HEK293 (cell line): ENCODE results near the gene KRT222.

Experiments
- CTCF ChIA-PET: fragments of 350-600 bp; formaldehyde crosslinking; extraction: SDS; loops from one replicate; lab custom pipeline; 2021; ENCODE audit warnings: antibody characterized with exemption; lab: Yijun Ruan, JAX
- POLR2A ChIA-PET: fragments of 300-600 bp; formaldehyde crosslinking; extraction: SDS; loops from one replicate; lab custom pipeline; 2020; ENCODE audit warnings: antibody characterized with exemption, inconsistent platforms; lab: Yijun Ruan, JAX
- H3K27ac ChIP-seq: fragments of 200-500 bp; sonication (Bioruptor generic); 2 replicates; pipeline ENCODE4 v1.5.1; 2014; ENCODE audit warnings: low read depth, low read length, control low read depth, inconsistent platforms; ENCODE audit errors: extremely low read depth
- H3K36me3 ChIP-seq, 2 experiments: fragments of 200-500 bp in 1 of 2; sonication (Bioruptor generic) in 1 of 2; 1 replicate in 1 of 2; 2 replicates in 1 of 2; pipeline ENCODE4 v1.5.1; 2014 to 2017; ENCODE audit warnings: inconsistent platforms in 2 of 2, low read length in 2 of 2; ENCODE audit not compliant: control insufficient read depth in 2 of 2, insufficient read depth in 1 of 2
- H3K4me1 ChIP-seq: fragments of 200-500 bp; sonication (Bioruptor generic); 2 replicates; pipeline ENCODE4 v1.5.1; 2014; ENCODE audit warnings: mild to moderate bottlenecking, low read length, inconsistent platforms; ENCODE audit not compliant: control insufficient read depth, insufficient read depth
- H3K4me3 ChIP-seq: 2 replicates; pipeline ENCODE4 v1.5.1; 2011; ENCODE audit warnings: low read depth, mild to moderate bottlenecking, control low read depth, low read length, moderate library complexity
- H3K9me3 ChIP-seq: fragments of 200-500 bp; sonication (Bioruptor generic); 2 replicates; pipeline ENCODE4 v1.5.1; 2014; ENCODE audit warnings: low read depth, low read length, inconsistent platforms; ENCODE audit not compliant: control insufficient read depth, insufficient read depth
- BCL11A ChIP-seq: fragments of 450-650 bp; formaldehyde crosslinking; IDR thresholded peaks from 2 replicates; pipeline ENCODE4 v1.5.1; 2016; ENCODE audit warnings: low read depth, missing biosample characterization, missing genetic modification characterization
- BCL11B ChIP-seq: fragments of 450-650 bp; formaldehyde crosslinking; IDR thresholded peaks from 2 replicates; pipeline ENCODE4 v1.5.1; 2016; ENCODE audit warnings: low read depth, missing biosample characterization, missing genetic modification characterization
- HOXA7 ChIP-seq: sonication (generic); formaldehyde crosslinking; IDR thresholded peaks from 2 replicates; pipeline ENCODE4 v1.8.1; 2022; ENCODE audit warnings: missing genetic modification reagents, borderline replicate concordance
- MZF1 ChIP-seq: fragments of 450-650 bp; formaldehyde crosslinking; IDR thresholded peaks from 2 replicates; pipeline ENCODE4 v1.5.1; 2017; ENCODE audit warnings: missing biosample characterization, missing genetic modification characterization, borderline replicate concordance
- RBAK ChIP-seq: fragments of 450-650 bp; formaldehyde crosslinking; IDR thresholded peaks from 2 replicates; pipeline ENCODE4 v1.5.1; 2016; ENCODE audit warnings: missing biosample characterization, missing genetic modification characterization
- SP3 ChIP-seq: fragments of 450-650 bp; formaldehyde crosslinking; IDR thresholded peaks from 2 replicates; pipeline ENCODE4 v1.5.1; 2016; ENCODE audit warnings: missing biosample characterization, missing genetic modification characterization
- ZBTB17 ChIP-seq: fragments of 450-650 bp; formaldehyde crosslinking; IDR thresholded peaks from 2 replicates; pipeline ENCODE4 v1.5.1; 2016; ENCODE audit warnings: missing biosample characterization, missing genetic modification characterization
- ZBTB21 ChIP-seq: fragments of 450-650 bp; formaldehyde crosslinking; IDR thresholded peaks from 2 replicates; pipeline ENCODE4 v1.5.1; 2017; ENCODE audit warnings: missing biosample characterization, missing genetic modification characterization
- ZNF140 ChIP-seq: fragments of 450-650 bp; formaldehyde crosslinking; IDR thresholded peaks from 2 replicates; pipeline ENCODE4 v1.5.1; 2016; ENCODE audit warnings: missing biosample characterization, missing genetic modification characterization
- ZNF174 ChIP-seq: fragments of 450-650 bp; formaldehyde crosslinking; IDR thresholded peaks from 2 replicates; pipeline ENCODE4 v1.5.0; 2017; ENCODE audit warnings: missing biosample characterization, mild to moderate bottlenecking, missing genetic modification characterization
- ZNF202 ChIP-seq: fragments of 450-650 bp; formaldehyde crosslinking; IDR thresholded peaks from 2 replicates; pipeline ENCODE4 v1.5.1; 2016; ENCODE audit warnings: missing biosample characterization, missing genetic modification characterization, borderline replicate concordance
- ZNF211 ChIP-seq: fragments of 450-650 bp; formaldehyde crosslinking; IDR thresholded peaks from 2 replicates; pipeline ENCODE4 v1.5.1; 2016; ENCODE audit warnings: low read depth, missing biosample characterization, missing genetic modification characterization
- ZNF37A ChIP-seq: fragments of 450-650 bp; IDR thresholded peaks from 2 replicates; pipeline ENCODE4 v1.5.1; 2018; ENCODE audit warnings: missing biosample characterization, missing genetic modification characterization
- ZNF416 ChIP-seq: fragments of 450-650 bp; formaldehyde crosslinking; IDR thresholded peaks from 2 replicates; pipeline ENCODE4 v1.5.1; 2016; ENCODE audit warnings: missing biosample characterization, missing genetic modification characterization
- ZNF514 ChIP-seq: fragments of 450-650 bp; formaldehyde crosslinking; IDR thresholded peaks from 2 replicates; pipeline ENCODE4 v1.5.1; 2016; ENCODE audit warnings: missing biosample characterization, missing genetic modification characterization
- ZNF558 ChIP-seq: fragments of 450-650 bp; formaldehyde crosslinking; IDR thresholded peaks from 2 replicates; pipeline ENCODE4 v1.5.1; 2016; ENCODE audit warnings: missing biosample characterization, missing genetic modification characterization
- ZNF561 ChIP-seq: fragments of 450-650 bp; IDR thresholded peaks from 2 replicates; pipeline ENCODE4 v1.5.1; 2018; ENCODE audit warnings: missing biosample characterization, missing genetic modification characterization, borderline replicate concordance
- ZNF621 ChIP-seq: fragments of 450-650 bp; formaldehyde crosslinking; IDR thresholded peaks from 2 replicates; pipeline ENCODE4 v1.5.1; 2017; ENCODE audit warnings: missing biosample characterization, missing genetic modification characterization
- ZNF660 ChIP-seq: fragments of 450-650 bp; IDR thresholded peaks from 2 replicates; pipeline ENCODE4 v1.5.1; 2018; ENCODE audit warnings: missing biosample characterization, mild to moderate bottlenecking, missing genetic modification characterization
- ZNF76 ChIP-seq: fragments of 450-650 bp; formaldehyde crosslinking; IDR thresholded peaks from 2 replicates; pipeline ENCODE4; 2016; ENCODE audit warnings: low read depth, missing biosample characterization, missing genetic modification characterization, borderline replicate concordance
- TF ChIP-seq, protein P1 (sequence below): fragments of 450-650 bp; formaldehyde crosslinking; IDR thresholded peaks from 2 replicates; pipeline ENCODE4 v1.5.1; 2016; ENCODE audit warnings: missing biosample characterization, missing genetic modification characterization
- TF ChIP-seq, protein P2 (sequence below): fragments of 450-650 bp; formaldehyde crosslinking; IDR thresholded peaks from 2 replicates; pipeline ENCODE4; 2016; ENCODE audit warnings: missing biosample characterization, missing genetic modification characterization
- TF ChIP-seq, protein P3 (sequence below): sonication (generic); formaldehyde crosslinking; IDR thresholded peaks from 2 replicates; pipeline ENCODE4 v1.8.1; 2022; ENCODE audit warnings: mild to moderate bottlenecking, moderate library complexity, missing genetic modification reagents
- TF ChIP-seq, protein P4 (sequence below): fragments of 450-650 bp; formaldehyde crosslinking; IDR thresholded peaks from 2 replicates; pipeline ENCODE4 v1.5.1; 2016; ENCODE audit warnings: missing biosample characterization, missing genetic modification characterization
- TF ChIP-seq, protein P5 (sequence below): fragments of 450-650 bp; formaldehyde crosslinking; optimal IDR thresholded peaks from 2 replicates; pipeline ENCODE3; 2016; ENCODE audit warnings: missing biosample characterization, mild to moderate bottlenecking, missing genetic modification characterization
- TF ChIP-seq, protein P6 (sequence below): fragments of 450-650 bp; formaldehyde crosslinking; IDR thresholded peaks from 2 replicates; pipeline ENCODE4 v1.5.1; 2016; ENCODE audit warnings: missing biosample characterization, missing genetic modification characterization, low read depth

KRT222 gene

DNA sequence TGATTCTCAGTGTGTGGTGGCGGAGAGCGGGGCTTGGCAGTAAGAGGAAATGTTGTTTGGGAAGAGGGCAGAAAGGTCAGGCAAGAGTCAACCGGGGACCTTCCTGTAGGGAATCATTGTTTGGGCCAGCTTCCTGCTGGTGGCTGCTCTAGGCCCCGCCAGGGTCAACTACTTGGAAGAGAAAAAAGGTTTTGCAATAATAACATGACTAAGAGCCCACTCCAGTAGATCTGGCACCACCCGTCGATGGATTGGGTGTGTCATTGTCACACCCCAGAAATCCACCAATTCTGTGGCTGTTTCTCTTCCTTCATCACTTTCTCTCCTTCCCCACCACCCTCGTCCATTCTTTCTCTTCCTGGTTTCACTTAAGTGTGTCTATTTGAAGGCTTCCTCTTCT, 42.8 kb upstream of the KRT222 start (continued):
- TF ChIP-seq, protein P1, sequence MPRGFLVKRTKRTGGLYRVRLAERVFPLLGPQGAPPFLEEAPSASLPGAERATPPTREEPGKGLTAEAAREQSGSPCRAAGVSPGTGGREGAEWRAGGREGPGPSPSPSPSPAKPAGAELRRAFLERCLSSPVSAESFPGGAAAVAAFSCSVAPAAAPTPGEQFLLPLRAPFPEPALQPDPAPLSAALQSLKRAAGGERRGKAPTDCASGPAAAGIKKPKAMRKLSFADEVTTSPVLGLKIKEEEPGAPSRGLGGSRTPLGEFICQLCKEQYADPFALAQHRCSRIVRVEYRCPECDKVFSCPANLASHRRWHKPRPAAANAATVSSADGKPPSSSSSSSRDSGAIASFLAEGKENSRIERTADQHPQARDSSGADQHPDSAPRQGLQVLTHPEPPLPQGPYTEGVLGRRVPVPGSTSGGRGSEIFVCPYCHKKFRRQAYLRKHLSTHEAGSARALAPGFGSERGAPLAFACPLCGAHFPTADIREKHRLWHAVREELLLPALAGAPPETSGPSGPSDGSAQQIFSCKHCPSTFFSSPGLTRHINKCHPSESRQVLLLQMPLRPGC, result no peak
- TF ChIP-seq ZNF37A (tag by site-specific recombination) (no peak), SP3 (tag by site-specific recombination) (no peak), ZNF514 (tag by site-specific recombination) (no peak), BCL11A (tag by site-specific recombination) (no peak), ZNF202 (tag by site-specific recombination) (no peak), ZNF621 (tag by site-specific recombination) (no peak)
- TF ChIP-seq, protein P2, sequence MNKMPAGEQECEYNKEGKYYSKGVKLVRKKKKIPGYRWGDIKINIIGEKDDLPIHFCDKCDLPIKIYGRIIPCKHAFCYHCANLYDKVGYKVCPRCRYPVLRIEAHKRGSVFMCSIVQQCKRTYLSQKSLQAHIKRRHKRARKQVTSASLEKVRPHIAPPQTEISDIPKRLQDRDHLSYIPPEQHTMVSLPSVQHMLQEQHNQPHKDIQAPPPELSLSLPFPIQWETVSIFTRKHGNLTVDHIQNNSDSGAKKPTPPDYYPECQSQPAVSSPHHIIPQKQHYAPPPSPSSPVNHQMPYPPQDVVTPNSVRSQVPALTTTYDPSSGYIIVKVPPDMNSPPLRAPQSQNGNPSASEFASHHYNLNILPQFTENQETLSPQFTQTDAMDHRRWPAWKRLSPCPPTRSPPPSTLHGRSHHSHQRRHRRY (tag by site-specific recombination), result no peak

DNA sequence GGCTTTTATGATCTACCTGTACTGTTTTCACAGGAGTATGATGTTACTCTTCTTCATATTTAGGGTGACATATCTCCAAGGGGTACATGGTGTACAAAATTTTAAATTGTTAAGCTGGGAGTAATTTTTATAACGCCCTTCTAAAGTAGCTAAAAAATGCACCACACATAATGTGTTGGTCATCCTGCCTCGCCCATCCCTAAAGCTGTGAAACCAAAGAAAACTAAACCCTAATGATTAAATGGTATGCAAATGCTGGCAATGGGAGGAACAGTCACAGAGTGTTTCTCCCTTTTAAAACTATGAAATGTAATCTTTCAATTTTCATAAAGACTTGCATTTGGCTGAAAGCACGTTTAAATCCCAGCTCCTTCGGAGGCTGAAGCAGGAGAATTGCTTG, 40.6 kb upstream of the KRT222 start:
- Histone ChIP-seq H3K36me3 (no peaks in the 10 kb centered on the region), H3K27ac (no peak overlapping the region), H3K9me3 (no peaks in the 10 kb centered on the region), H3K4me1 (no peaks in the 10 kb centered on the region), H3K4me3 (no peak overlapping the region)
- TF ChIP-seq ZNF174 (tag by site-specific recombination) (no peak), BCL11B (no peak), ZNF211 (tag by site-specific recombination) (no peak), ZNF76 (tag by site-specific recombination) (no peak), ZNF561 (no peak)
- TF ChIP-seq, protein P2 (tag by site-specific recombination), result no peak
- POLR2A ChIA-PET, result no interaction called here
- CTCF ChIA-PET, result interaction anchor here (0.7 to 0.8 kb wide), 2 partner anchors 18 to 143 kb away, joined by 3 read pairs; no protein-coding TSS in a partner anchor

DNA sequence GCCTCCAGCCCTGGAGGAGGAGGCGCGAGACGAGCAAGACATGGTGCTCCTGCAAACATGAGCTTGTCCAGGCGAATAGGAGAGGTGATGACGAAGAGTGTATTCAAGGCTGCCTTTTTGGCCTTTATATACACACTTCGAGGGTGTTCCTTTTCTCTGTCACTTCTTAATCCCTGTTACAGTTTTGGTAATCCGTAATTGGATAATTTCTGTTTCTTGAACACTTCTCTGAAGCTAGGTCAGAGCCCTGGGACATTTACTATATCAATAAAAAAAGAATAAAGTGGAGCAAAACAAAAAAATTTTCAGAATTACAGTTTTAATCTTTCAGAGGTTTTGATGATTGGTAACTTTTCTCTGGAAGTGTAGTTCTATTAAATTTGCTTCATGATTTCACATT, 38.7 kb upstream of the KRT222 start, which contains the start of gene KRT24:
KRT24 (minus strand) TSS at position 101 of the 400 bp plus-strand sequence; CDS start at position 42, 59 bp downstream.
- CTCF ChIA-PET, result interaction anchor here (1.2 kb wide), 1 partner anchor 88 kb away, joined by 3 read pairs; no protein-coding TSS in a partner anchor
- no peak within 1 kb of the TSS for H3K4me3 ChIP-seq
- TF ChIP-seq RBAK (tag by site-specific recombination) (no peak), ZNF140 (tag by site-specific recombination) (no peak), ZNF416 (tag by site-specific recombination) (no peak), HOXA7 (CRISPR knock-in tag) (no peak), BCL11B (no peak), ZNF660 (tag by site-specific recombination) (no peak), ZNF558 (tag by site-specific recombination) (no peak), ZNF561 (no peak), ZBTB17 (tag by site-specific recombination) (no peak), MZF1 (tag by site-specific recombination) (no peak), ZBTB21 (tag by site-specific recombination) (no peak)
- TF ChIP-seq, protein P3, sequence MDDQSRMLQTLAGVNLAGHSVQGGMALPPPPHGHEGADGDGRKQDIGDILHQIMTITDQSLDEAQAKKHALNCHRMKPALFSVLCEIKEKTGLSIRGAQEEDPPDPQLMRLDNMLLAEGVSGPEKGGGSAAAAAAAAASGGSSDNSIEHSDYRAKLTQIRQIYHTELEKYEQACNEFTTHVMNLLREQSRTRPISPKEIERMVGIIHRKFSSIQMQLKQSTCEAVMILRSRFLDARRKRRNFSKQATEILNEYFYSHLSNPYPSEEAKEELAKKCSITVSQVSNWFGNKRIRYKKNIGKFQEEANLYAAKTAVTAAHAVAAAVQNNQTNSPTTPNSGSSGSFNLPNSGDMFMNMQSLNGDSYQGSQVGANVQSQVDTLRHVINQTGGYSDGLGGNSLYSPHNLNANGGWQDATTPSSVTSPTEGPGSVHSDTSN (CRISPR knock-in tag), result no peak
- TF ChIP-seq, protein P4, sequence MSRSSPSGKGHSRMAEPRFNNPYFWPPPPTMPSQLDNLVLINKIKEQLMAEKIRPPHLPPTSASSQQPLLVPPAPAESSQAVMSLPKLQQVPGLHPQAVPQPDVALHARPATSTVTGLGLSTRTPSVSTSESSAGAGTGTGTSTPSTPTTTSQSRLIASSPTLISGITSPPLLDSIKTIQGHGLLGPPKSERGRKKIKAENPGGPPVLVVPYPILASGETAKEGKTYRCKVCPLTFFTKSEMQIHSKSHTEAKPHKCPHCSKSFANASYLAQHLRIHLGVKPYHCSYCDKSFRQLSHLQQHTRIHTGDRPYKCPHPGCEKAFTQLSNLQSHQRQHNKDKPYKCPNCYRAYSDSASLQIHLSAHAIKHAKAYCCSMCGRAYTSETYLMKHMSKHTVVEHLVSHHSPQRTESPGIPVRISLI (tag by site-specific recombination), result no peak
- TF ChIP-seq, protein P5, sequence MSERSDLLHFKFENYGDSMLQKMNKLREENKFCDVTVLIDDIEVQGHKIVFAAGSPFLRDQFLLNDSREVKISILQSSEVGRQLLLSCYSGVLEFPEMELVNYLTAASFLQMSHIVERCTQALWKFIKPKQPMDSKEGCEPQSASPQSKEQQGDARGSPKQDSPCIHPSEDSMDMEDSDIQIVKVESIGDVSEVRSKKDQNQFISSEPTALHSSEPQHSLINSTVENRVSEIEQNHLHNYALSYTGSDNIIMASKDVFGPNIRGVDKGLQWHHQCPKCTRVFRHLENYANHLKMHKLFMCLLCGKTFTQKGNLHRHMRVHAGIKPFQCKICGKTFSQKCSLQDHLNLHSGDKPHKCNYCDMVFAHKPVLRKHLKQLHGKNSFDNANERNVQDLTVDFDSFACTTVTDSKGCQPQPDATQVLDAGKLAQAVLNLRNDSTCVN (tag by site-specific recombination), result no peak
- TF ChIP-seq, protein P6, sequence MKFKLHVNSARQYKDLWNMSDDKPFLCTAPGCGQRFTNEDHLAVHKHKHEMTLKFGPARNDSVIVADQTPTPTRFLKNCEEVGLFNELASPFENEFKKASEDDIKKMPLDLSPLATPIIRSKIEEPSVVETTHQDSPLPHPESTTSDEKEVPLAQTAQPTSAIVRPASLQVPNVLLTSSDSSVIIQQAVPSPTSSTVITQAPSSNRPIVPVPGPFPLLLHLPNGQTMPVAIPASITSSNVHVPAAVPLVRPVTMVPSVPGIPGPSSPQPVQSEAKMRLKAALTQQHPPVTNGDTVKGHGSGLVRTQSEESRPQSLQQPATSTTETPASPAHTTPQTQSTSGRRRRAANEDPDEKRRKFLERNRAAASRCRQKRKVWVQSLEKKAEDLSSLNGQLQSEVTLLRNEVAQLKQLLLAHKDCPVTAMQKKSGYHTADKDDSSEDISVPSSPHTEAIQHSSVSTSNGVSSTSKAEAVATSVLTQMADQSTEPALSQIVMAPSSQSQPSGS (tag by site-specific recombination), result no peak

More for the DNA sequence above, 38.7 kb upstream of the KRT222 start, which contains the start of gene KRT24:
- H3K36me3 ChIP-seq, result no peaks in the 10 kb centered on the region
- no peak within 1 kb of the TSS for H3K27ac ChIP-seq
- POLR2A ChIA-PET, result no interaction called here
- no peaks in the 10 kb centered on the region for H3K9me3 ChIP-seq
- no peaks in the 10 kb centered on the region for H3K4me1 ChIP-seq
